Prostate gland (tissue), 2 donors: ENCODE results near the gene BARX1.

Experiments used
- CTCF ChIP-seq, 4 experiments: fragments of 200-600 bp in 2 of 4; fragments of 450-650 bp in 2 of 4; sonication (generic) in 2 of 4; IDR thresholded peaks; 1 replicate in 3 of 4; 2 replicates in 1 of 4; pipeline ENCODE4 v1.5.1; 2016 to 2019; ENCODE audit warnings: antibody characterized with exemption in 4 of 4, mild to moderate bottlenecking in 2 of 4, moderate library complexity in 2 of 4
- POLR2A ChIP-seq: fragments of 450-650 bp; IDR thresholded peaks from one replicate; pipeline ENCODE4 v1.6.1; 2016; ENCODE audit warnings: antibody characterized with exemption, mild to moderate bottlenecking

- no peak for TF ChIP-seq CTCF (IDR thresholded peaks at IDR 0.05)
- TF ChIP-seq POLR2A: no peak
These were observed 43.9 kb downstream of the BARX1 start for GRCh38 chr9:93911136-93911745.
